ENCODE measurements around the gene CDY2A. TPM values are rescaled to one million over a fixed set of nuclear protein-coding genes. Genes with fewer than 3 reads are reported as not detected.
"Not testable (repeated sequence)": the region's sequence is repeated elsewhere in the genome, so short reads cannot be mapped to it uniquely, and the experiment has no call there.

CDY2A gene
- total and polyA plus RNA-seq, 2 of the 4 experiments (the other 2 are of a cell fraction) = not detected

DNA sequence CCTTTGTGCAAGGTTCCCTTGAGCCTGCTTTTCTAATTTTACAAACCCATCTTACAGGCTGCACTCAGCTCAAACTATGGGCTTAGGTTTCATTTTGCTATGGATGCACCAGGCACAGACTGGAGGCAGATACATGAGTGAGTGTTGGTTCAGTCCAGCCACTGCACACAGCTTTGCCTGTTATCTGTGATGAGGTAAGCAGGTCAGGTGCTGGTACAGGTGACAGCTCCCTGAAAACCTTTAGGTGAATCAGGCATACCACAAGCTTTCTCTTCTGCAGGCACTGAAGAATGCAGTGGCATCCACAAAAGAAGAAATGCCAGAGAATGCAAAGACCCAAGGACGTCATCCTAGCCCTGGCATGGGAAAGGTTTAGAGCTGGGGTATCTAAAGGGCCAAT, 3.3 kb downstream of the CDY2A start:
- H3K4me3 ChIP-seq (ENCODE audit: insufficient read depth, low read depth, low read length); DNase-seq; POLR2A ChIA-PET (ENCODE audit: unreplicated experiment); ATAC-seq (ENCODE audit: low read depth); H2AFZ ChIP-seq (replicated peaks; ENCODE audit: low read length, poor library complexity); H3K36me3 ChIP-seq (ENCODE audit: control insufficient read depth, insufficient read depth, low read length); H4K20me1 ChIP-seq (ENCODE audit: insufficient read depth, low read length); H2BK120ac ChIP-seq (ENCODE audit: low read depth, low read length); H3K14ac ChIP-seq (replicated peaks; ENCODE audit: low read depth, low read length); in situ Hi-C loops (cut with MboI; ENCODE audit: low sequenced_read_pairs); H4K5ac ChIP-seq (ENCODE audit: low read depth, low read length); H3K56ac ChIP-seq (ENCODE audit: extremely low read depth, insufficient read depth, low read length); H3K9me1 ChIP-seq (ENCODE audit: insufficient read depth, low read length); H3K27ac ChIP-seq (ENCODE audit: insufficient read depth, low read length); H3K27me3 ChIP-seq (ENCODE audit: control insufficient read depth, insufficient read depth, low read length); H3K79me1 ChIP-seq (ENCODE audit: low read depth in 1 of 2, low read length in 2 of 2); H2AK9ac ChIP-seq (replicated peaks; ENCODE audit: low read depth, low read length, poor library complexity); H3K18ac ChIP-seq (ENCODE audit: low read depth, low read length); H2AK5ac ChIP-seq (ENCODE audit: low read depth, low read length); H2BK5ac ChIP-seq (ENCODE audit: low read depth, low read length, poor library complexity, severe bottlenecking); H4K91ac ChIP-seq (ENCODE audit: insufficient read depth, low read depth, low read length); H2BK15ac ChIP-seq (ENCODE audit: low read depth, low read length); H3K4ac ChIP-seq (ENCODE audit: low read depth, low read length); CTCF ChIA-PET; H3K9ac ChIP-seq (ENCODE audit: low read depth, low read length); H2BK20ac ChIP-seq (ENCODE audit: low read depth, low read length); H3K4me1 ChIP-seq (ENCODE audit: control insufficient read depth, insufficient read depth, low read length); dilution Hi-C loops (cut with HindIII; ENCODE audit: low sequenced_read_pairs, unreplicated experiment); H3K9me3 ChIP-seq (ENCODE audit: control insufficient read depth, insufficient read depth, low read length); H4K8ac ChIP-seq (ENCODE audit: low read depth in 2 of 2, low read length in 2 of 2); H3K23ac ChIP-seq (ENCODE audit: low read depth, low read length); intact Hi-C loops (cut with micrococcal nuclease); BruUV-seq (replicated peaks); H3K4me2 ChIP-seq (ENCODE audit: low read depth, low read length): not testable (repeated sequence)
- no CpG with 5 or more reads among the region's 1 CpG for WGBS, 2 experiments (ENCODE audit: extremely low coverage in 2 of 2, insufficient read length in 1 of 2)

GRCh38 chrY:18030178-18030577, 4.6 kb downstream of the CDY2A start:
- H4K91ac ChIP-seq (ENCODE audit: insufficient read depth, low read depth, low read length); ATAC-seq (ENCODE audit: low read depth); H4K5ac ChIP-seq (ENCODE audit: low read depth, low read length); H3K23ac ChIP-seq (ENCODE audit: low read depth, low read length); CTCF ChIA-PET; H3K4ac ChIP-seq (ENCODE audit: low read depth, low read length); H3K9me3 ChIP-seq (ENCODE audit: control insufficient read depth, insufficient read depth, low read length); H2BK20ac ChIP-seq (ENCODE audit: low read depth, low read length); H4K8ac ChIP-seq (ENCODE audit: low read depth in 2 of 2, low read length in 2 of 2); H3K4me3 ChIP-seq (ENCODE audit: insufficient read depth, low read depth, low read length); H3K4me2 ChIP-seq (ENCODE audit: low read depth, low read length); H2AK9ac ChIP-seq (replicated peaks; ENCODE audit: low read depth, low read length, poor library complexity); H3K4me1 ChIP-seq (ENCODE audit: control insufficient read depth, insufficient read depth, low read length); dilution Hi-C loops (cut with HindIII; ENCODE audit: low sequenced_read_pairs, unreplicated experiment); H4K20me1 ChIP-seq (ENCODE audit: insufficient read depth, low read length); H2AFZ ChIP-seq (replicated peaks; ENCODE audit: low read length, poor library complexity); H3K9me1 ChIP-seq (ENCODE audit: insufficient read depth, low read length); H3K9ac ChIP-seq (ENCODE audit: low read depth, low read length); POLR2A ChIA-PET (ENCODE audit: unreplicated experiment); H3K27ac ChIP-seq (ENCODE audit: insufficient read depth, low read length); H3K14ac ChIP-seq (replicated peaks; ENCODE audit: low read depth, low read length); intact Hi-C loops (cut with micrococcal nuclease); H3K56ac ChIP-seq (ENCODE audit: extremely low read depth, insufficient read depth, low read length); H3K27me3 ChIP-seq (ENCODE audit: control insufficient read depth, insufficient read depth, low read length); H3K36me3 ChIP-seq (ENCODE audit: control insufficient read depth, insufficient read depth, low read length); H3K18ac ChIP-seq (ENCODE audit: low read depth, low read length); H2AK5ac ChIP-seq (ENCODE audit: low read depth, low read length); DNase-seq; BruUV-seq (replicated peaks); H2BK15ac ChIP-seq (ENCODE audit: low read depth, low read length); H3K79me1 ChIP-seq (ENCODE audit: low read depth in 1 of 2, low read length in 2 of 2); H2BK120ac ChIP-seq (ENCODE audit: low read depth, low read length); in situ Hi-C loops (cut with MboI; ENCODE audit: low sequenced_read_pairs); H2BK5ac ChIP-seq (ENCODE audit: low read depth, low read length, poor library complexity, severe bottlenecking): not testable (repeated sequence)
- no CpG with 5 or more reads among the region's 3 CpGs for WGBS, 2 experiments (ENCODE audit: extremely low coverage in 2 of 2, insufficient read length in 1 of 2)

Data from IMR-90 (cell line).